Ureter (tissue), 1 donor: ENCODE results near the gene CDK15. TPM values are rescaled to one million over a fixed set of nuclear protein-coding genes. Genes with fewer than 3 reads are reported as not detected.

Source experiments
- DNase-seq: peaks from one replicate; pipeline ENCODE4 v3.0.0-alpha.2; 2020; ENCODE audit warnings: low spot score
- total RNA-seq: library from RNA; stranded (reverse); gene quantifications from one replicate; pipeline ENCODE4 v1.2.4, GENCODE V29; 2023
- donor health status: DM: yes; HTN: yes; CAD: no.

The CDK15 gene
- total RNA-seq, 1 donor from 2014 or later = 2.3 TPM

GRCh38 chr2:201866643-201867473 is 60.5 kb downstream of the CDK15 start:
- no peak for DNase-seq

GRCh38 chr2:201871471-201871870 is 65.1 kb downstream of the CDK15 start:
- no peak for DNase-seq

- no peak for DNase-seq
Measured at GRCh38 chr2:201872591-201872990, 66.3 kb downstream of the CDK15 start.

- DNase-seq = no peak
Measured at GRCh38 chr2:201879996-201880395, 73.7 kb downstream of the CDK15 start.

GRCh38 chr2:201880579-201880978 is 74.2 kb downstream of the CDK15 start:
- no peak for DNase-seq

GRCh38 chr2:201880993-201881611 is 74.8 kb downstream of the CDK15 start:
- peak; percentile 65 for DNase-seq

GRCh38 chr2:201881741-201882140 is 75.4 kb downstream of the CDK15 start:
- DNase-seq = no peak

- DNase-seq = no peak
Measured at GRCh38 chr2:201882353-201883090, 76.2 kb downstream of the CDK15 start.

- DNase-seq = no peak
Measured at GRCh38 chr2:201883606-201884369, 77.5 kb downstream of the CDK15 start.

GRCh38 chr2:201886504-201886903 is 80.2 kb downstream of the CDK15 start:
- no peak for DNase-seq

GRCh38 chr2:201887773-201888425 is 81.6 kb downstream of the CDK15 start:
- DNase-seq = no peak

GRCh38 chr2:201888426-201888800 is 82.1 kb downstream of the CDK15 start:
- DNase-seq = no peak

GRCh38 chr2:201890453-201890852 is 84.1 kb downstream of the CDK15 start:
- DNase-seq = no peak

GRCh38 chr2:201891676-201892075 is 85.3 kb downstream of the CDK15 start:
- no peak for DNase-seq

GRCh38 chr2:201892516-201892915 is 86.2 kb downstream of the CDK15 start:
- no peak for DNase-seq

- no peak for DNase-seq
Measured at GRCh38 chr2:201900362-201900761, 94.0 kb downstream of the CDK15 start.

- no peak for DNase-seq
Measured at GRCh38 chr2:201901786-201902185, 95.4 kb downstream of the CDK15 start.

- no peak for DNase-seq
Measured at GRCh38 chr2:201904538-201905420, 98.4 kb downstream of the CDK15 start.

- no peak for DNase-seq
Measured at GRCh38 chr2:201906777-201907562, 100.6 kb downstream of the CDK15 start.

- no peak for DNase-seq
Measured at GRCh38 chr2:201907563-201907881, 101.2 kb downstream of the CDK15 start.
